ENCODE measurements around the gene SPTLC3.

Gene SPTLC3

DNA sequence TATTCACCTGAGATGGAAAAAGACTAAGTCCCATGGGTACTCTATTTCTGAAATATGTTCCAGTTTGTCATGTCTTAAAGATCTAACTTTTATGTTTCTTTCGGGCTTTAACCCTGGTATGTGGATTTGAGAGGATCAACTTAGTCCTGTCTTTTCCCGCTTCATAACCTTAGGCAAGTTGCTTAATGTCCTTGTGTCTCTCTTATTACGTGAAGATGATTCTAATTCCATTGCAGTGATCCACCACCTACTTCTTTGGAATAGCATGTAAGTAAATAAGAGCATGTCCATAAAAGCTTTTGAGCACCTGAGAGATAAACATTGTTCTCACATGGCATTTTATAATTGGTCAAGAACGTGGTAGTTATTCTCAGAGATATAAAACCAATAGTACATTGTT lies 23.0 kb downstream of the SPTLC3 start:
- DNase-seq (ENCODE audit: low spot score): no peak

DNA sequence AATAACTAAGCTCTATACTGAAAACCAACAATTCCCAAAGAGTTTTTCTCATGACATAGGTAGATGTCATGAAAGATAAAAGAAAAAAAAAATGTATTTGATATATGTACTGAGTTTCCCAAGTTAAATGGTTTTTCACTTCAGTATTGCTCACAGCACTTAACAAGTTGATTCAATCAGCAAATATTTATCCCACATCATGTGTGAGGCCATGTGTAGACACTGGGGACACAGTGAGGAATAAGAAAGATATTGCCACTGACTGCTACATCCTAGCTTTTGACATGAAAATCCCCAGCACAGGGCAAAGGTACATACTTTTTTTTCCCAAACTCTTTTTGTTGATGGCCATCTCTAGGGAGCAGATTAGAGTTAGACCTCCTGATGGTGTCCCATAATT lies 25.3 kb downstream of the SPTLC3 start:
- no peak for DNase-seq (ENCODE audit: low spot score)

DNA sequence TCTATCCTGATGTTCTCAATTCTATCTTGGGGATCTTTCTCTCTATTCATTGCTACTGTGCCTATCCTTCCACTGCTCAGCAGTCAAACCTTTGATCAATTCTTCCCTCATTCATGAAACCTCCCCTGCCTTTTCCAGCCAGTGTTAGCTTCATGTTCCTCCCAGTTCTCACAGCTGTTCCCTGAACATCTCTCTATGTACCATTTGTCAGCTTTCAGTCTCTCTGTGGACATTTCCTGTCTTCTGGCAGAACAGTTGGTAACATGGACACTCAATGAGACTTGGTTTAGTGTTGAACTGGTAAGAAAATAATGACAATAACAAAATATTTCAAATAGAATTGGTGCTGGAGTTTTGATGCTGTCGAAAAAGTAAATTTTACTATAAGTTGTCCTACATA lies 26.2 kb downstream of the SPTLC3 start:
- no peak for DNase-seq (ENCODE audit: low spot score)

DNA sequence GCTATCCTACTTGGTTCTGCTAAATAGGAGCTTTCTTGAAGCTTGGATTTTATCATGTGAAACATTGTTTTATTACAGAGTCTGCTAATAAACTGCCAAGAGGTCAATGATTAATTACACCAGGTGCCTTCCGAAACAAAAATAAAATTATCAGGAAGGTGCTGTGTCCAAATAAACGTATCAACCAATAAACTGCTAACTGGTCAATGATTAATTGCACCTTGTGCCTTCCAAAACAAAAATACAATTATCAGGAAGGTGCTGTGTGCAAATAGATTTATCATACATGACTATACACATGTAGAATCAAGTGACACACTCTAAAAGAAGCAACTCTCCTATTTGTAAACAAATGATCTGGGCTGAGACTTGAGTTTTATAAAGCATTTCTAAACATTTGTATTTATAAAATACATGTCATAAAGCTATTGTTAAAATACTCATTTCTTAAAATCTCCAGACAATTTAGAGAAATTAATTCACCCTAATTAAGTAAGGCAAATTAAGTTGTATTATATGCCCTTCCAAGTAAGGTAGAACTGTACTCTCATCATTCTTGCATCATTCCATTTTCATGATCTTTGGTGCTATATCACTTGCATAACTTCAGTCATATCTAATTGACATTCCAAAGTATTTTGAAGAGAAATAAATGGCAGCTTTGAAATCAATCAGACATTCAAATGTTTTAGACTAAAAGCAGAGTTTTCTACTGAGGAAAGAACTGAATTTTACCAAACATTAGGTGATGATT lies 26.8 kb downstream of the SPTLC3 start:
- DNase-seq (ENCODE audit: low spot score): no peak

DNA sequence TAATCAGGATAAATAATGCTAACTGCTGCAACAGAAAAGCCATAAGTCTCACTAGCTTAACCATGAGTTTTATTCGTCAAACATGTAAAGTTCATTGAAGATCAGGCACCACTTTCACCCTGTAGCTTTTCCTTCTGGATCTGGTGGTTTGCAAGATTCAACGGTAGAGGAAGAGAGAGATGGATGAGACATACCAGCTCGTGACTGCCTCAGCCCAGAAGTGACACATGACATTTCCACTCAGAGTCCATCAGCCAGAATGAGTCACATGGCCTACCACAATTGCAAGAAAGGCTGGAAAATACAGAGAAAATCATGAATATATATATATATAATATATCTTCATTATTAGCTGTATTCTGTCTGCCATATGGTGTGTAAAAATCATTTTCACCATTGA lies 29.0 kb downstream of the SPTLC3 start:
- DNase-seq (ENCODE audit: low spot score): no peak

DNA sequence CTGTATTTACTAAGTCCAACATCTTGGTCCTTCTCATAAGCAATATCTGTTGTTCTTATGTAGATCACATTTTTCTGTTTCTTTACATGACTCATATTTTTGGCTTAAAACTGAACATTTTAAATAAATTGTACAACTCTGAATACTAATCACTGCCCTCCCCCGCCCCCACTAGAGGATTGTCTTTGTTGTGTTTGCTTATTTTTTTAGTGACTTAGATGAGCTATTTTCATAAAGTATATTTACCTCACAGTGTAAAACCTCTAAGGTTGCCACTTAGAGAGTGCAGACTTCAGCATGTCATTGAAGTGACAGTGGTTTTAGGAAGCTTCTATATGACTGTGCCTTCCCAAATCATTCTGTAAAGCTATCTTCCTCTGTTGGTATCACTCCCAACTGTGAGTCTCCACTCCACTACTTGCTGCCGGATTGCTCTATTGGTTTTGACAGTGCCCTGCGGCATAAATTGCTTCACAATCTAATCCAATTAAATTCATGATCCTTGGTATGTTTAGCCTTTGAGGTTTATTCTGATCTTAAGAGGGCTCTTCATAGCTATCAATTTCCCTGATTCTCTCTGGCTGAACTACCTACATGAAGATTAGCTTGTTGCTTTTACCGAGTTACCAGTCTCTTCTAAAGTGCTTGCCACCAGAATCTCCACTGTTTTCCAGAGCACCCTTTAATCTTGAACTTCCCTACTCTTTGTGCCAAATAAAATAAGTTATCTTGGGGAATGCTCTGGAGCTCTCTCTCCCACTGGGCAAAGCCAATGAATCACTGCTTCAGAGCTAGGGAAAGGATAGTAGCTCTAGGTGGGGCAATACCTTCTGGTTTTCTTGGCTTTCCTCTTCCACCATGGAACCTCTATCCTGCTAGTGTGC lies 33.0 kb downstream of the SPTLC3 start:
- DNase-seq (ENCODE audit: low spot score): no peak

DNA sequence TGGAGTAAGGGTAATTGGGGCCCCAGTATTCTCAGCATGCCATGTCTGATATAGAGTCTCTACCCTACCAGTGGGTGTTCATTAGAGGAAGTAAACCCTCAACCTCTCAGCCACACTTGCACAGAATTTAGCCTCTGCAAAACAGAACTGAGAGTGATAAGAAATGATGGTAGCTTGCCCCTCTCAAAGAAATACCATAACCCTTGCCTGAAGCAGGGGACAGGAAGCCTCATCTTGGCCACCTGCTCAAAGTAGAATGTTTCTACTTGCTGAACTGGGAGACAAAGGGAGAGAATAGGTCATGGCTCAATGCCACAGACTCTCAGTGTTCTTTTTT lies 33.7 kb downstream of the SPTLC3 start:
- no peak for DNase-seq (ENCODE audit: low spot score)

DNA sequence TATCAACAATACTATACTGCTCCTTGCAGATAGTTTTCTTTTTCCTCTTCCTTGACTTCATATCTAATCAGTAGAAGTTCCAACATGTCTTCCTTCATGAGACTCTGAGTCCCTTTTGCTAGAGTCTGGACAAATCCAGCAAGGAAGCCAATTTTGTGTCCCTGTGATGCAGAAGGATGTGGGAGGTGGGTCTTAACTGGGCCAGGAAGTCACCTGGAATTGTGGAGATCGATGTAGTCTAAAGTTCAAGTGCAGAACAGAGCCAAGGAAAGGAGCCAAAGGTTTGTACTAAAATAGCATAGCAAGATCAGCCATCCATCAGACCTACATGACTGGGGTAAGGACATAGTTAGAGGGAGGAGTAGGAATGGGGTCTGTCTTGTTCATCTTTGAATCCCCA lies 37.6 kb downstream of the SPTLC3 start:
- DNase-seq (ENCODE audit: low spot score): no peak

DNA sequence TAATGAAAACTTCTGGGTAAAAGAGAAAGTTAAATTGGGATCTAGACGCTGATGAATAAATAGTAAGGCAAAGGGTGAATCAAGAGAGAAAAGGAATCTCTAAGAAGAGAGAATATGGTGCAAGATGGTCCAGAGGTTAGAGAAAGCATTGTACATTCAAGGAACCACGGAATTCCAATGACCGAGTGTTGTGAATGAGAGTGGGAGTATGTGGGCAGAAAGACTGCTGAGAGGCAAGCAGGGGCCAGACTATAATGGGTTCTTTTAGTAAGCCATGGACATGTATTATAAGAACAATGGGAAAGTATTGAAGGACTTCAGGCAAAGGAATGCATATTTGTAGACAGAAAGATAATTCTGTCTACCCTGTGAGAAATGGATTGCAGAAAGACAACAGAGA lies 45.2 kb downstream of the SPTLC3 start:
- DNase-seq (ENCODE audit: low spot score): no peak

DNA sequence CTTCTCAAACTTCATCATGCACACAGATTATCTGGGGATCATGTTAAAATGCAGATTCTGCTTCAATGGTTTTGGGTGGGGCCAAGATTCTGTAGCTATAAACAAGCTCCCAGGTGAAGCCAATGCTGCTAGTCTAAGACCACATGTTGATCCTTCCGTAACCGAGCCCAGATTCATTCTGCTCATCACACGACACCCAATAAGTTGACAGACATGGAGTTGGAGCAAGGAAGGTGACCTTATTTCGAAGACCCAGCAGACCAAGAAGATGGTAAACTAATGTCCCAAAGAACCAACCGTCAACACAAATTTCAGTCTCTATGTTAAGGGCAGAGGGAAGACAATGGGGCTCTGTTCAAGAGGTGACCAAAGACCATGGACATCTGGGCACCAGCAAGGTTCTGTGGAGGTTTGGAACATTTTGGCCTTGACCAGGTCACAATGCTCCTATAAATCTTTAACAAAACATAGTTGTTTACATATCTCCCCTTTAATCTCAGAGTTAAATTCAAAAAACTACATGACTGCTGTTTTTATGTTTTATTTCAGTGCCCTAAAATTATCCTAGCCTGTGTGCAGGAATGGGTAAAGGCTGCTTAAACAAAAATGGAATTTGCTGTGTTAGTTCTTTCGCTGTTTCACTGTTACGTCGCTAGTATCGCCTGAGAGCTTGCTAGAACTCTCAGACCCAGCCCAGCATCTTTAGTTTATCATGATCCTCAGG lies 50.1 kb downstream of the SPTLC3 start:
- DNase-seq (ENCODE audit: low spot score): no peak

DNA sequence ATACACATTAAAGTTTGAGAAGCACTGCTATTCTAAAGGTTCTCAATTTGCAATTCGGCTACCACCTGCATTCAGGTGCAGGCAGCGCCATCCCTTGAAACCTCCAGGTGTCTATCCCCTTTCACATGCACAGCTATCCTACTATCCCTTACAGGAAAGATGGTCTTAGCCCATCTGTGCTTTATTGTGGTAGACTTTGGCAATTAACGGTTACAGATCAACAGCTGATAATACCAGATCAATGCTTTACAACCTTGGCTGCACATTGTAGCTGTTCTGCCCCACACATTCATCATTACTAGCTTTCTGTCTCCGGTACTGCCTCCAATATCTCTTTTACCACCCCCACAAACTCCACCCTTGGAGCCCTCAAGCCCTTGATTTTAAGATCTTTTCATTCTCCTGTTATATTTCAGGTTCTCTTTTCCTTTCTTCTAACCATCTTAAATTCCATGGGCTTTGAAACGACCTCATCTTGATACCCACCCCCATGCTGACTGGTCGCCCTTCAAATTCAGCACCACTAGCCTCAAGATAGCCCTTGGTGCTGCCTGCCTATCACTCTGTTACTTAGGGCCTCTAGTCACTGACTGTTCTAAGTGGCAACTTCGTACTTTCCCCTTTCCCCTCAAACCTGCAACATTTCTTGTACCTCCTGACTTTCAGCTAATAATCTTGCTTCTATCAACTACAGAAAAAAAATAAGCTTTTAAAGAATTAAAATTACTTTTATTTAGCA lies 50.8 kb downstream of the SPTLC3 start:
- DNase-seq (ENCODE audit: low spot score): no peak

DNA sequence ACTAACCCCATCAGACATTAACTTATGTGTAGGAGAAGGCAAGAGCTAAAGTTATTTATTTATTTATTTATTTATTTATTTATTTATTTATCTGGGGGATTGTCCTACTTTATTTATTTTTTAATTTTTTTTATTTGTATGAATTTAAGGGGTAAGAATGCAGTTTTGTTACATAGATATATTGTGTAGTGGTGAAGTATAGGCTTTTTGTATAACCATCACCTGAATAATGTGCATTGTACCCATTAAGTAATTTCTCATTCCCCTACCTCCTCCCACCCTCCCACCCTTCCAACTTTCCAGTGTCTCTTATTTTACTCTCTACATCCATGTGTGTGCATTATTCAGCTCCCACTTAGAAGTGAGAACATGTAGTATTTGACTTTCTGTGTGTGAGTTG lies 51.6 kb downstream of the SPTLC3 start:
- DNase-seq (ENCODE audit: low spot score): no peak

DNA sequence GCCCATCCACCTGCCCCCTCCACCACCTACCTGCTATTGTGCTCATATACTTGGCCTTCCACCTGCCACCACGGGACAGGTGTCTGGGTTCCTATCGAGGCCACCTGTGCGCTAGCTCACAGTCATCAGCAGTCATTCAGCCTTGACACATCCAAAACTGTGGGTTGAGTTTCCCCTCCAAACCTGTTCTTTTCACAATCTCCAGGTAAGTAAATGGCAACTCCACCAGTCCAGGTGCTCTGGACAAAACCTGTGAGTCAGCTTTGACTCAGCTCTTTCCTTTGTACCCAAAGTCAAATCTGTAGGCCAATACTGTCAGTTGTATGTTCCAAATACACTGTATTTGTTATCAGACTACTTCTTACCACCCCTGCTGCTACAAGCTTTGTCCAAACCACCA lies 52.6 kb downstream of the SPTLC3 start:
- DNase-seq (ENCODE audit: low spot score): no peak

DNA sequence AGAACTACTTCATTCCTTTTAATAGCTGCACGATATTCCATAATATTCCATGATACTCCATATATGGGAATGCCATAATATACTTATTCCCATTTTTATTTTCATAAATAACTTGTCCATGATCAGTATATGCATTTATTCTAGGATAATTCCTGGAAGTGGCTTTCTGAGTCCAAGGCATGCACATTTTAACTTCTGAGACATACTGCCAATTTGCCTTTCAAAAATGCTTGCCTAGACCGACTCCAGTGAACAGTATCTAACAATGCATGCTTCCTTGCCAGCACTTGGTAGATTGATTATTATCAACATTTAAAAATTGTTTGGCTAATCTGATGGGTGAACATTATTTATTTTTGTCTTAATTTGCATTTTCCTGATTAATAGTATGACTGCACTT lies 54.0 kb downstream of the SPTLC3 start:
- DNase-seq (ENCODE audit: low spot score): no peak

DNA sequence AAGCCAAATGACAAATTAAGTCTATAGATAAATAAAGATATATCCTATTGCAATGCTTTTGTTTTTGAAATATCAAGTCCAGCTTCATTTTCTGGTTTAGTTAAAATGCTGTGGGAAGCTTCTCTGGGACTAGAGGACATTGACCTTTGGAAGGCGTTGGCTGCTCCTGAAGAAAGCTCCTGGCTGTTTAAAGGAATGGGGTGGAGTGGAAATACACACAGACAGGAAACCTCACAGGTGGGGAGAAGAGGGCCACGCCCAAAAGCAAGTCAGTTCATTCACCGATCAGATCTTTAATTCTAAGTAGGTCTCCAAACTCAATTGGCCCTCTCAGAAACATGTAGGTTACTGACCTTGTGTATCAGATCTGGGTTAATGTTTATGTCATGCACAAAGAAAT lies 59.6 kb downstream of the SPTLC3 start:
- DNase-seq (ENCODE audit: low spot score): no peak

DNA sequence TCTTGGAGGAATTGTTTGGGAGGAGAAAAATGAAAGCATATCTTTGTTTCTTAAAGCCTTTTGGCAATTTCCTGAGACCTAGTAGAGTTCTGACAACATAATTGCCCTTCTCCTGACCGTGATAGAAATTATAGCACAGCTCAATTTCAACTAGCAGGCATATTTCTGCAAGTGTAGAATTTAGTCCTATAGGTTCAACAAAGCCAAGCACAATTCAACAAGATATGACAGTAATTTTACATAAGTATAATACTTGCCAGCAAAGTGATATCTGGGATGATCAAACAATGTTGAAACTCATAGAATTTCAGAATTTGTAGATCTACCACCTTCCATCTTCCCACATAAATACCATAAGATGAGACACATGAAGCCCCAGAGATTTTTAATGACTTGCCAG lies 73.1 kb downstream of the SPTLC3 start:
- no peak for DNase-seq (ENCODE audit: low spot score)

DNA sequence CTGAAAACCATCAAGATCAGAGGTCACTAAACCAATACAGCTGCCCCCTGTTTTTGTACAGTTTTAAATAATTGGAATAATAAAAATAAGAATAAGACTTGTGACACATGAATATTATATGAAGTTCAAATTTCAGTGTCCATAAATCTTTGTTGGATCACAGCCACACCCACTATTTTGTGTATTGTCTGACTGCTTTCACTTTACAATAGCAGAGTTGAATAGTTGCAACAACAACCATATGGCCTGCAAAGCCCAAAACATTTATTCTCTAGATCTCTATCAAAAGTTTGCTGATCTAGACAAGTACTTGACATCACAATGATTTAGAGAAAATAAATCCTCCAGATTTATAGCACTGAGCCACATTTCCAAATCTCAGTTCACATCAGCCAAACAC lies 73.6 kb downstream of the SPTLC3 start:
- no peak for DNase-seq (ENCODE audit: low spot score)

DNA sequence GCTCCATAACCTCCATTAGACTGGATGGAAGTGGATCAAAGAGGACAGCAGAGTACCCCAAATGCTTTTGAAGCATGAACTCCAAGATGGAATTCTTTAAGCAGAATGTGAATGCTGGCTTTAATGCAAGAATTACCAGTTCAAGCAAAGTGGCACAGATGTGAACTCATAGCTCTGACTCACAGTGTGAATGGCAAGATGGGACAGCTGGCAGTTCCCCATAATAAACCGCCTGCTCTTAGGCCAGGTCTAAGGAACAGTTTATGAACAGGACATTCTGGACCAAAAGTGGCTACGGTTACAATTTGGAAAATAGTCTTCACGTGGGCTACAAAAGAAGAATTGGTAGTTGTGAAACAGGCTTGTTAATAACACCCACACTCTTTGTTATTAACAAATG lies 76.5 kb downstream of the SPTLC3 start:
- no peak for DNase-seq (ENCODE audit: low spot score)

DNA sequence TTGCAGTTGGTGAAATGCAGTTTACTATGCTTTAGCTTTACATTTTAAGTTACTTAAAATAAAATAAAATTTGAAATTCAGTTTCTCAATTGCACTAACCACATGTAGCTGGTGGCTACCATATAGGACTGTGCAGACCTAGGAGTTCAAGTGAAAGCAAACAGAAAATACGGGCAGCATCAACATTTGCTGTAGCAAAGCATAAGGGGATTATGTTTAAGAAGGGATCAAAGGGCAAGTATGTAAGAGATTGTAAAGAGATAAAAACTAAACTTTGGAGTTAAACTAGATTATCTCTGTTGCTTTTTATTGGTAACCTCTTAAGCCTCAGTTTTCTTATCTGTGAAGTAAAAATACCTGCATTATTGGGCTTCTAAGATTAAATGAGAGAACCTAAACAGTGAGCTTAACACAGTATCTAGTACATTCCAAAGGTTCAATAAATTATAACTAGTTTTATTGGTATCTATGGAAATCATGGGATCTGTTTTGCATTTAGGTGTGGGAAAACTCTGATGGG lies 81.2 kb downstream of the SPTLC3 start:
- DNase-seq (ENCODE audit: low spot score): no peak

DNA sequence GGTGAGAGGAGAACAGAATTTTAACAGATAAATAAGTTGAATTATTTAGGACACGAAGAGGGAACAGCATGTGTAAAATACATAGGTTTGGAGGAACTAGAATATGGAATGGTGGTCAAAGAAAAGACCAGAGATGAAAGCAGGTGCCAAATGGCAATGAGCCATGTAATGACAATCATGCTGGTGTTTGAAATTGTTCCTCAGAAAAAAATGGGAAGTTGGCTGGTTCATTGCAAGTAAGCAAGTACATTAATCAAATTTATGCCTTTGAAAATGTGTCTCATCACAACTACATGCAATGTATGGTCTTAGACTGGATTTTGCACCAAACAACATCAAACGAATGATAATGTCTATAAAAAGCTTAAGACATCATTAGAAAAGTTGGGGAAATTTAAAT lies 83.3 kb downstream of the SPTLC3 start:
- no peak for DNase-seq (ENCODE audit: low spot score)

DNA sequence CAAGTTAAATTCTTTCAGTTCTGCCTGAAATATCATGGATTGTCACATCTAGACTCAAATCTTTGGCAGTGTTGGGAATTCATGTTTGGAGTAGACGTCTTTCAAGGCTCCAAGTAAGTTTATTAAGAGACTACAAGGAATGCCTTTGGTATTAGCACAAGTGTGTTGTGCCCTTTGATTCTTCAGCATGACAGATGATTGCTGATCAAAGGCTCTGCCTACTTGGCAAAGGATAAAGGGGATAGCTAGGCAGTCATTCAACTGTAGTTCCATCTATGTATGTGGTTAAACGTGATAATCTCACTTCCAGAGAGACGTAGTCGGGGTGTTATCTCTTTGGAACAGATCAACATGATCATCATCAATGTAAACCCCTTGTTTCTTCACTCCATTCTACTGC lies 86.2 kb downstream of the SPTLC3 start:
- DNase-seq (ENCODE audit: low spot score): no peak

DNA sequence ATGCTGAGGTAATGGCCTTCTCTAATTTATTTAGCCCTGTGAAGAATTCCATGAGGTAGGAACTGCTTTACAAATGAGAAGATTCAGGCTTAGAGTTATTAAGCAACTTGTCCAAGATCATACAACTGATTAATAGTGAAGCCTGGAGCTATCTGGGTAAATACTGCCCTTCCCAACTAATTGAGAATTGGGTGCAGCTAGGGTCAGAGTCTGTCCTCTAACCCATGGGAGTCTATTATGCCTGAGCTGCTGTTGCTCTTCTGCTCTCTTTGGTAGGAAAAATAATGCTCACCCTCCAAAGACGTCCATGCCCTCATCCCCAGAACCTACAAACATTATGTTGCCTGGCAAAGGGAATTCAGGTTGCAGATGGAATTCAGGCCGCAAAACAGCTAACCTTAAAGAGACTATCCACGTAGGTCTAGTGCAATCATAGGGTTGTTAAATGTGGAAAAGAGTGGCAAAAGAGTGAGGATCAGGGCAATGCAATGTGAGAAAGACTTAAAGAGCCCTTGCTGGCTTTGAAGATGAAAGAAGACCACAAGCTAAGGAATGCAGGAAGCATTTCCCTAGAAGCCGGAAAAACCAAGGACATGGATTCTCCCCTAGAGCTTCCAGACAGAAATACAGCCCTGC lies 90.1 kb downstream of the SPTLC3 start:
- no peak for DNase-seq (ENCODE audit: low spot score)
